Epithelial cell of proximal tubule (primary cell): ENCODE results near the gene AKR7A2. TPM values are rescaled to one million over a fixed set of nuclear protein-coding genes. Genes with fewer than 3 reads are reported as not detected.

Experiments used
- DNase-seq: peaks from one replicate; pipeline ENCODE4 v3.0.0-alpha.2; 2011; ENCODE audit warnings: low read depth
- H3K4me3 ChIP-seq: 2 replicates; pipeline ENCODE4 v1.5.1; 2011; ENCODE audit warnings: low read depth, mild to moderate bottlenecking, low read length
- CTCF ChIP-seq: conservative IDR thresholded peaks from 2 replicates; pipeline ENCODE4 v1.5.1; 2012; ENCODE audit warnings: low read depth, mild to moderate bottlenecking, low read length
- total RNA-seq: library from RNA; depleted of rRNA; stranded (reverse); fragments of >200 nt; gene quantifications from 2 replicates; pipeline ENCODE4 v1.2.3, GENCODE V29; 2015

AKR7A2 gene
- total RNA-seq, 1 donor from 2014 or later, result 92.4 TPM

DNA sequence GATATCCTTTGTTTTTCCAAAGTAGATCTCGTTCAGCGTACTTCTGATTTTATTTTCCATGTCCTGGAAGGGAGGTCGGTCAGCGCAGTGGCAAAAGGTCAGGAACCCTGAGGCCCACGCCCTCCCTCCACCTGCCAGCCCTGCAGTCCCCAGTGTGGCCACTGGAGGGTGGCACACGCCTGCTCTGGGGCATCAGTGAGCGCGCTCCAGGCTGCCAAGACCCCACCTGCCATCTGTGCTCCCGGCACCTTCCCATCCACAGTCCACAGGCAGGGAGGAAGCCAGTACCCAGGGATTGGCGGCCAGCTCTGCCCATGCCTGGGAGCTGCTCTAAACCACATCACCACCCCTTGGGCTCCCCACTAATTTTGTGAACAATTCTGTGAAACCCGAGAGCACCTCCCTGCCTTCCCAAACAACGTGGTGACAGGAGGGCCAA, 32.4 kb upstream of the AKR7A2 start:
- no peak for DNase-seq
- no peak overlapping the region for H3K4me3 ChIP-seq
- TF ChIP-seq CTCF, result peak; percentile 80

DNA sequence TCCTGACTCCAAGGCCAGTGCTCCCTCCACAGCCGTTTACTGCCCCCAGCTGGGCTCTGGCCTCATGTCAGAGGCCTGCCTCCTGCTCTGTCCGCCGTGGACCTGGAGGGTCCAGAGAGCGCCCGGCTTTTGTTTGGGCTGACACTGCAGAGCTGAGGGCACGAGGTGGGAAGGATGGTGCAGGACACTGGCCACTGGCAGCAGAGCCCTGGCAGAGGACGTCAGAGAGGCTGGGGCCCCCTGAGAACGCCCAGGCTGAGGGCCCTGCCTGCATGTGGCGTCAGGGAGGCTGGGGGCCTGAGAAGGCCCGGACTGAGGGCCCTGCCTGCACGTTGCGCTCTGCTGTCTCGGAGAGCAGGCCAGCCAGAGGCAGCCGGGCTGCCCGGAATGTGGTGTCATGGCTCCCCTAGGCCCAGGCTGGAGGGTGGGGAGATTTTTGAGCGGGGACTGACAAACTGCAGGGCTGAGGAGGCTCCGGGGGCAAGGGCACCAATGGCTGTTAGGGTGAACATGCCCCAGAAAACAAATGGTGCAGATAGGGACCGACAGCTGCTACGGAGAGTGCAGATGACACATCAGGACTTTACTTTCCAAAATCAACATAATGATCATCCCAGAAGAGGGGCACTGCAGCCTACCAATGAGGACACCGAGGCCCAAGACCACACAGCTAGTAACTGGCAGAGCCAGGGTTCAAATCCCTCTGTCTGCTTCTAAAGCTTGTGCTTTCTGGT, 31.8 kb upstream of the AKR7A2 start:
- no peak for DNase-seq
- H3K4me3 ChIP-seq, result no peak overlapping the region
- TF ChIP-seq CTCF, result no peak

DNA sequence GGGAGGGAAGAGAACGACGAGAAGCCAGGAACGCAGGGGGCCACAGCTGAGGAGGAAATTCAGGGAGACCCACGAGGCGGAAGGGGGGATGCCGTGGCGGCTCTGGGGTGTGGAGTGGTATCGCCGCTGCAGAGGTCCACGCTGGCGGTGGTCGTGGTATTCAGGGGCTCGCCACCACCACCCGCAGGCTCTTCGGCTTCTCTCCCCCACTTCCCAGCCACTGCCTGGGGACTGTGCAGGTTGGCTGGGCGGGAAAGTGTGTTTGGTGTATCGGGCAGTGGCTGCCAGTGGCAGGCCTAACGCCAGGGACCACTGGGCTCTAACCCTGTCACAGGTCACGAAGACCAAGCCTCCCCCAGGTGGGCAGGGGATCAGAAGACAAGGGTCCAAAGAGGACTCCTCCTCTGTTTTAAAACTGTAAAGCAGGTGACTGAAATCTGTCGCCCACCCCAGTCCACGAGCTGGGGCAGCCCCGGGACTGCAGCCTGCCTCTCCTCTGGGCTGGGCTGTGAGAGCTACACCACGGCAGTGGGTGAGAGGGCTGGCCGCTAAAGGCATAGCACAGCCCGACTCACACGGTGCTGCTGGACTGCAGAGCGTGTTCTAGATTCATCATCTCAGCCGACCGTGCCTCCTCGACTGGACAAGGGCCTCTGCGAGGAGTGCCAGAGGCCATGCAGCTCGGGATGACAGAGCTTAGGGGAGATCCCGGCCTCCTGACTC, 31.1 kb upstream of the AKR7A2 start:
- no peak overlapping the region for H3K4me3 ChIP-seq
- TF ChIP-seq CTCF, result no peak

DNA sequence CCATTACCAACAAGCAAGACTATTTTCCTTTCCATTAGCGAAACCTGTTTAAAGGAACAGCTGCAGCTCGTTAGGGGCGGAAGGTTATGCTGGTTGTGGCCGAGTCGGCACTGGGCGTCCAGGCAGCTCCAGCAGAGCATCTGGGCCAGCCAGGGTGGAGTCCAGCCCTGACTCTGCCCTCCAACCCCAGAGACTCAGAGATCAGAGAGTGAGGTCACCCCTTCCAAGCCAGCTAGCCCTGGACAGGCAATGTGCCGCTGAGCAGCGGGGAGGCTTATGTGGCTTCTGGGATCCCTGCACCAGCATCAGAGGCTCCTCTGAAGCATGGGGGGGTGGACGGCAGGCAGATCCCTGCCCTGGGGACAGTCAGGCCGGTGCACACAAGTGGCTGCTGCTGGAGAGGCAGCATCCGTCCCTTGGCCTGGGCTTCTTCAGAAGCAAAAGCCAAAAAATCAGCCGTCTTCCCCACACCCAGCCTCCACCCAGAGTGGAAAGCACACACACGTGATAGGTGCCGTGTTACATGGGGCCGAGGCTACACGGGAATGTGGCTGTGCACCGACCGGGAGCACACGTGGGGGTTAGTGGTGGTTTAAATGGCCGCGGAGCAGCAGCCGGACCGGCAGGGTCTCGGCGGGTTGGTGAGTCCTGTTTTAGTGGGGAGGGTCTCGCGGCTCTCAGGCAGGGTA, 30.3 kb upstream of the AKR7A2 start:
- no peak for DNase-seq
- TF ChIP-seq CTCF, result no peak

More for the DNA sequence above, 31.1 kb upstream of the AKR7A2 start:
- DNase-seq, result no peak

GRCh38 chr1:19341201-19342061, 29.5 kb upstream of the AKR7A2 start:
- H3K4me3 ChIP-seq, result no peak overlapping the region
- DNase-seq, result peak; percentile 10
- TF ChIP-seq CTCF, result peak; percentile 87

More for the DNA sequence above, 30.3 kb upstream of the AKR7A2 start:
- no peak overlapping the region for H3K4me3 ChIP-seq

GRCh38 chr1:19340387-19340937, 28.5 kb upstream of the AKR7A2 start:
- no peak for TF ChIP-seq CTCF

More at GRCh38 chr1:19340387-19340937, 28.5 kb upstream of the AKR7A2 start:
- DNase-seq, result no peak
- no peak overlapping the region for H3K4me3 ChIP-seq
